ENCODE data around the gene PER2. TPM values are rescaled to one million over a fixed set of nuclear protein-coding genes. Genes with fewer than 3 reads are reported as not detected.

Gene PER2
- total and polyA plus RNA-seq, 2 of the 13 experiments (the other 11 are each of a cell fraction or from before 2014, with no cell fraction given) = 5.1 to 9.4 TPM

DNA sequence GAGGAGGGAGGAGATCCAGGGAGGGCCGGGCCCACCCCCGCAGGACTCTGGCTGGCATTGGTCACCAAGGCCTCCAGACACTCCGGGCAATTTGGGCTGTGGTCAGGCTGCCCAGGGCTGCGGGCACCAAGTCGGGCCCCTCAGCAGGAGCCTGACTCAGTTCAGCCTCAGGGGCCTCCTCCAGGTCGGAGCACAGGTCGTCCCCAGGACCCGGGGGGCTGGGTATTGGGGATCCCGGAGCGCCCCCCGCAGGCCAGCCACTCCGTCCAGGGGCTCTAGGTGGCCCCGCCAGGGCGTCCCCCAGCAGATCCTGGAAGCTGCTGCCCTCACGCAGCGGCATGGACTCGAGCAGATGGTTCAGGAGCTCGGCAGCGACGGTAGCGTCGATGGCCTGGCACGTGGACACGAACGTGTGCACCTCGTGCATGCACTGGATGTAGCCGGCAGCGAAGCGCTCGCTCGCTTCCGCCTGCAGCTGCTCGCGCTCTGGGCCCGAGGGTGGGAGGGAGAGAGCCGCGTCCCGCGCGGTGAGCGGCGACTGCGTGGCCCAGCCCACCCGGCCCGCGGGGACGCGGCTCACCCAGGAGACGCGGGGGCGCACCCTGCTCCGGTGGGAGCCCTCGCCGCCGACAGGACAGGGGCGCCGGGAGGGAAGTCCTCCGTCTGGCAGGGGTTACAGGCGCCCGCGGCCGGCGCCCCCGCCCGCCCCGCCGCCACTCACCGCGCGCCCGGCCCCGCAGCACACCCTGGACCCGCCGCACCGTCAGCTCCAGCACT lies 49.5 kb downstream of the PER2 start (continued):
- TF ChIP-seq E2F5 (CRISPR knock-in tag; conservative IDR thresholded peaks at IDR 0.05) = peak; percentile 87
- TF ChIP-seq GPN1 (CRISPR knock-in tag; IDR thresholded peaks at IDR 0.05; ENCODE audit: borderline replicate concordance) = peak; percentile 98
- no peak for TF ChIP-seq EZH2 (conservative IDR thresholded peaks at IDR 0.05; ENCODE audit: low read depth, low read length)
- peak; percentile 97 for TF ChIP-seq RNF2 (conservative IDR thresholded peaks at IDR 0.05; ENCODE audit: low read depth)
- no peak for TF ChIP-seq TBX3 (IDR thresholded peaks at IDR 0.05; ENCODE audit: borderline replicate concordance)
- TF ChIP-seq REPIN1 (CRISPR knock-in tag; IDR thresholded peaks at IDR 0.05; ENCODE audit: borderline replicate concordance, low read depth) = peak; percentile 94
- peak; percentile 98; the same call in 1 of the 2 replicates for TF ChIP-seq ZNF782 (CRISPR knock-in tag; IDR thresholded peaks at IDR 0.05; ENCODE audit: borderline replicate concordance)
- TF ChIP-seq, protein P1, sequence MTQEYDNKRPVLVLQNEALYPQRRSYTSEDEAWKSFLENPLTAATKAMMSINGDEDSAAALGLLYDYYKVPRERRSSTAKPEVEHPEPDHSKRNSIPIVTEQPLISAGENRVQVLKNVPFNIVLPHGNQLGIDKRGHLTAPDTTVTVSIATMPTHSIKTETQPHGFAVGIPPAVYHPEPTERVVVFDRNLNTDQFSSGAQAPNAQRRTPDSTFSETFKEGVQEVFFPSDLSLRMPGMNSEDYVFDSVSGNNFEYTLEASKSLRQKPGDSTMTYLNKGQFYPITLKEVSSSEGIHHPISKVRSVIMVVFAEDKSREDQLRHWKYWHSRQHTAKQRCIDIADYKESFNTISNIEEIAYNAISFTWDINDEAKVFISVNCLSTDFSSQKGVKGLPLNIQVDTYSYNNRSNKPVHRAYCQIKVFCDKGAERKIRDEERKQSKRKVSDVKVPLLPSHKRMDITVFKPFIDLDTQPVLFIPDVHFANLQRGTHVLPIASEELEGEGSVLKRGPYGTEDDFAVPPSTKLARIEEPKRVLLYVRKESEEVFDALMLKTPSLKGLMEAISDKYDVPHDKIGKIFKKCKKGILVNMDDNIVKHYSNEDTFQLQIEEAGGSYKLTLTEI (CRISPR knock-in tag; conservative IDR thresholded peaks at IDR 0.05) = no peak; the same call in 1 of the 2 replicates
- TF ChIP-seq ZNF609 (CRISPR knock-in tag; IDR thresholded peaks at IDR 0.05; ENCODE audit: borderline replicate concordance) = no peak
- TF ChIP-seq, protein P2, sequence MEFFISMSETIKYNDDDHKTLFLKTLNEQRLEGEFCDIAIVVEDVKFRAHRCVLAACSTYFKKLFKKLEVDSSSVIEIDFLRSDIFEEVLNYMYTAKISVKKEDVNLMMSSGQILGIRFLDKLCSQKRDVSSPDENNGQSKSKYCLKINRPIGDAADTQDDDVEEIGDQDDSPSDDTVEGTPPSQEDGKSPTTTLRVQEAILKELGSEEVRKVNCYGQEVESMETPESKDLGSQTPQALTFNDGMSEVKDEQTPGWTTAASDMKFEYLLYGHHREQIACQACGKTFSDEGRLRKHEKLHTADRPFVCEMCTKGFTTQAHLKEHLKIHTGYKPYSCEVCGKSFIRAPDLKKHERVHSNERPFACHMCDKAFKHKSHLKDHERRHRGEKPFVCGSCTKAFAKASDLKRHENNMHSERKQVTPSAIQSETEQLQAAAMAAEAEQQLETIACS (CRISPR knock-in tag; IDR thresholded peaks at IDR 0.05) = peak; percentile 75
- TF ChIP-seq POLR2AphosphoS2 (IDR thresholded peaks at IDR 0.05; ENCODE audit: low read depth, low read length) = no peak
- no peak for TF ChIP-seq SP5 (CRISPR knock-in tag; IDR thresholded peaks at IDR 0.05; ENCODE audit: borderline replicate concordance, low read depth)
- peak; percentile 95 for TF ChIP-seq ZNF44 (CRISPR knock-in tag; IDR thresholded peaks at IDR 0.05)
- TF ChIP-seq NFYB (CRISPR knock-in tag; IDR thresholded peaks at IDR 0.05) = peak; percentile 21; the same call in 1 of the 2 replicates
- TF ChIP-seq ZSCAN5A (CRISPR knock-in tag; IDR thresholded peaks at IDR 0.05; ENCODE audit: borderline replicate concordance) = peak; percentile 92; the same call in 1 of the 2 replicates
- TF ChIP-seq ZMYM2 (CRISPR knock-in tag; IDR thresholded peaks at IDR 0.05) = no peak
- peak; percentile 98 for TF ChIP-seq ZNF230 (CRISPR knock-in tag; IDR thresholded peaks at IDR 0.05)
- no peak for TF ChIP-seq PRPF4 (IDR thresholded peaks at IDR 0.05; ENCODE audit: low read depth, low read length, poor library complexity, severe bottlenecking)
- TF ChIP-seq ZNF383 (CRISPR knock-in tag; IDR thresholded peaks at IDR 0.05; ENCODE audit: borderline replicate concordance) = no peak
